BJ (cell line): ENCODE data around the gene GFOD1. TPM values are rescaled to one million over a fixed set of nuclear protein-coding genes. Genes with fewer than 3 reads are reported as not detected.

ENCODE experiments used
- CTCF ChIA-PET: fragments of 350-600 bp; formaldehyde crosslinking; extraction: SDS; loops from one replicate; lab custom pipeline; 2021; ENCODE audit warnings: antibody characterized with exemption, inconsistent platforms; lab: Yijun Ruan, JAX
- POLR2A ChIA-PET: fragments of 300-600 bp; sonication (Branson Sonifier 250); formaldehyde crosslinking; extraction: SDS; loops from one replicate; lab custom pipeline; 2021; ENCODE audit warnings: antibody characterized with exemption; lab: Charles Lee
- DNase-seq: peaks from one replicate; pipeline ENCODE4 v3.0.0-alpha.2; 2011; ENCODE audit warnings: low read depth
- H3K27me3 ChIP-seq: 2 replicates; pipeline ENCODE4 v1.6.0; 2011; ENCODE audit warnings: low read length; ENCODE audit not compliant: control insufficient read depth, insufficient read depth
- H3K36me3 ChIP-seq: 2 replicates; pipeline ENCODE4 v1.5.1; 2011; ENCODE audit warnings: low read length; ENCODE audit not compliant: control insufficient read depth, insufficient read depth
- H3K4me3 ChIP-seq: 2 replicates; pipeline ENCODE4 v1.5.1; 2011; ENCODE audit warnings: low read depth, mild to moderate bottlenecking, control low read depth, low read length
- CTCF ChIP-seq: IDR thresholded peaks from 2 replicates; pipeline ENCODE4 v1.5.1; 2011; ENCODE audit warnings: low read depth, mild to moderate bottlenecking, control low read depth, inconsistent platforms, low read length, moderate library complexity; ENCODE audit not compliant: insufficient read depth
- polyA plus RNA-seq: library from polyadenylated mRNA; depleted of rRNA; stranded (reverse); fragments of >200 nt; gene quantifications from 2 replicates; pipeline ENCODE4 v1.2.3, GENCODE V29; 2011

GFOD1 gene
- polyA plus RNA-seq, 1 experiment = 0.76 TPM

- H3K4me3 ChIP-seq = no peak overlapping the region
- DNase-seq = no peak
- H3K36me3 ChIP-seq = no peaks in the 10 kb centered on the region
- ChIA-PET CTCF (interaction anchor here (1.5 kb wide), 2 partner anchors 9 to 20 kb away, joined by 4 to 5 read pairs; no protein-coding TSS in a partner anchor), POLR2A (no interaction called here)
- no peak for TF ChIP-seq CTCF
- no peaks in the 10 kb centered on the region for H3K27me3 ChIP-seq
These were observed 136.1 kb downstream of the GFOD1 start for GRCh38 chr6:13351271-13351670.

DNA sequence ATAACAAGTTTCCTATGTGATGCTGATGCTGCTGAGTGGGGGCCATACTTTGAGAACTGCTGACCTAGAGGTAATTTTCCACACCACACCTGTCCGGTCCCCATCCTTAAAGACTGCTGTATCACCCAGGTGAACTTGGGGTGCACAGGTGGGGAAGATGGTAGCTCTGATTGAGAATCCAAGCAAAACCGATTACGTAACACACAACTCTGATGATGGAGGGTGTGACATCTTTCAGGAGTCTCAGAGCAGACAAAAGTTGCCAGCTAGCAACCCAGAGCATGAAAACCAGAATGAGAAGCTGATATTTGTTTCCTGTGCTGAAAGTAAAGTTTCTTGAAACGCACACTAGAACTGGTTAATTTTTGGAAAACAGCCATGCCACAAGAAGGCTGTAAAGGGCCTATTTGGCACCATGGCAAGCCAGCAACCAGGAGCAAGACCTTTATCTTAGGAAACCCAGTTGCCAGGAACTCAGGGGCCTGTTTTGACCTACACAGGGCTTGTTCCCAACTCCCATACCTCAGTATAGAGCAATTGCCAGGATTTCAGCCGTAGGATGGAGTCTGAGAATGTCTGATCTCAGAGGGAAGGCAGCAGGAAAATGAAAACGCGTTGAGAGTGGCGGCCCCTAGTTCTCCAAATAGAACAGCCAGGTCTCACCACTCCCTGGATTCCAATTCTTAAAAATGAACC lies 137.4 kb downstream of the GFOD1 start:
- Histone ChIP-seq H3K27me3 (no peaks in the 10 kb centered on the region), H3K4me3 (no peak overlapping the region), H3K36me3 (no peaks in the 10 kb centered on the region)
- DNase-seq = no peak
- POLR2A ChIA-PET = no interaction called here
- CTCF ChIA-PET = interaction anchor here (0.7 to 1.5 kb wide), 3 partner anchors 18 to 266 kb away, joined by 3 to 4 read pairs (median 3); partner anchors contain the start of gene NOL7
- no peak for TF ChIP-seq CTCF

- H3K4me3 ChIP-seq = no peak overlapping the region
- no peaks in the 10 kb centered on the region for H3K27me3 ChIP-seq
- ChIA-PET POLR2A (no interaction called here), CTCF (interaction anchor here (1.0 to 1.2 kb wide), 2 partner anchors 11 to 17 kb away, joined by 3 read pairs; no protein-coding TSS in a partner anchor)
- H3K36me3 ChIP-seq = no peaks in the 10 kb centered on the region
- no peak for TF ChIP-seq CTCF
- DNase-seq = no peak
These were observed 138.9 kb downstream of the GFOD1 start for GRCh38 chr6:13348334-13349113.

DNA sequence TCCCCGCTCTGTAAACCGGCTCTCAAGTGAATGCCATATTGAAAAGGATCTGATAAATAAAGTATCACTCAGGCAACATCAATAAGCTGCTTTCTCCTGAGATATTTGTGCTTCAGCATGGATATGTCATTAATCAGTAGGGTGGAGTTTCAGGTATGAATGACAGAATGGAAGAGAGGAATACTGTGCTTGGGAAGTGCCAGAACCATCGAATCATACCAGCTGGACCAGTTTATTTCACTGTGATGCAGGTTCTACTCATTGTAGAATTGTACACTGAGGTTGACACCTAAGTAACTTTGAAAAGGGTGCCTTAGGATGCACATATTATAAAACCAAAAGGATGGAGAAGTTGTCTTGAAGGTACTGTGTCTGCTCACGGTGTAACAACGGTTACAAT lies 141.2 kb downstream of the GFOD1 start:
- H3K4me3 ChIP-seq = no peak overlapping the region
- 0 out of 2 replicates have a peak, but pooled peaks cover 3% of the 10 kb centered on the region for H3K27me3 ChIP-seq
- no peak for DNase-seq
- no peak for TF ChIP-seq CTCF
- ChIA-PET CTCF (no interaction called here), POLR2A (no interaction called here)
- H3K36me3 ChIP-seq = no peaks in the 10 kb centered on the region

- Histone ChIP-seq H3K27me3 (peaks cover 3% of the 10 kb centered on the region), H3K4me3 (no peak overlapping the region), H3K36me3 (no peaks in the 10 kb centered on the region)
- no peak for TF ChIP-seq CTCF
- DNase-seq = no peak
- ChIA-PET POLR2A (no interaction called here), CTCF (interaction anchor here (1.4 to 1.8 kb wide), 2 partner anchors 9 to 233 kb away, joined by 4 to 5 read pairs; partner anchors contain the start of gene SIRT5)
These were observed 144.9 kb downstream of the GFOD1 start for GRCh38 chr6:13342414-13343019.
